ENCODE measurements around the gene CHST15.

DNA sequence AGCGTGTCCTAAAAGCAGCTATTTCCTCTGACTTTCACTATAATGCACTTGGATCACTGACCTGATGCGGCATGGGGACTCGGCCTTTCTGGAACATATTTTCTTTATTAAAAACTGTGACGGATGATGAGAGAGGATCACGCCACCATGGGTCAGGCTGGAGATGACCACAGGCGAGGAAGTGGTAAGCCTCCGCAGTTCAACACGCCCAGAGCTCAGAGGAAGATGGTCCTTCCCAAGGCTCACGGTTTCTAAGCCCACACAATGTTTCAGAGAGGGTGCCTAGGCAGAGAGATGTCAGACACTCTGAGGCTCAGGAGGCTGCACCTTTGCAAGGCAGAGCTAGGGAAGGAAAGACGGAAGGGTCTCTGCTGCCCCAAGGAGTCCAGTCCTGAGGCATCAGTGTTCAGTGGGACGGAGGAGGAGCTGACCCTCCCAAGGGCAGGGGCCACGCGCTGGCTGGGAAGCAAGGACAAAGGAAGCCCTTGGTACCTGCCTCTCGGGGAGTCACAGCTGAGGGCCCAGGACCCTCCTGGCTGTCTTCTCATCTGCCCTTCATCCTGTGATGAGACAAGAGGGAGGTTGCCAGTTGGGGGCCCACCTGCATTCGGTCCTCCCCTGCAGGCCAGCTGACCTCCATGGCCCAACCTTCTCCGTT lies 9.5 kb downstream of the CHST15 start:
- TF ChIP-seq CTCF (IDR thresholded peaks at IDR 0.05), result no peak
- no peak for TF ChIP-seq EP300 (IDR thresholded peaks at IDR 0.05)
- TF ChIP-seq POLR2A (IDR thresholded peaks at IDR 0.05), result no peak
- no peak for TF ChIP-seq POLR2AphosphoS5 (IDR thresholded peaks at IDR 0.05)

All from sigmoid colon (tissue), 4 donors.